ENCODE data around the gene ERC1.

Gene ERC1

GRCh38 chr12:1429980-1430379 is 439.0 kb downstream of the ERC1 start:
- no peaks in the 10 kb centered on the region for H3K36me3 ChIP-seq (ENCODE audit: control insufficient read depth in 2 of 2, insufficient read depth in 2 of 2, low read length in 2 of 2)
- H3K27ac ChIP-seq (ENCODE audit: low read depth in 2 of 2, low read length in 2 of 2), result no peak overlapping the region
- H3K4me3 ChIP-seq (ENCODE audit: low read length in 2 of 2), result no peak overlapping the region
- H3K9ac ChIP-seq (ENCODE audit: low read depth in 1 of 2, low read length in 2 of 2), result no peak overlapping the region
- no peaks in the 10 kb centered on the region for H3K27me3 ChIP-seq (ENCODE audit: control insufficient read depth in 2 of 2, insufficient read depth in 2 of 2, low read length in 2 of 2)
- H3K4me1 ChIP-seq (ENCODE audit: control insufficient read depth in 2 of 2, insufficient read depth in 2 of 2, low read length in 2 of 2), result peaks cover 4 to 5% of the 10 kb centered on the region in 2 donors
- no peaks in the 10 kb centered on the region for H3K9me3 ChIP-seq (ENCODE audit: control insufficient read depth in 2 of 2, low read length in 2 of 2)

GRCh38 chr12:1434296-1434955 is 443.4 kb downstream of the ERC1 start:
- H3K9ac ChIP-seq (ENCODE audit: low read depth in 1 of 2, low read length in 2 of 2), result peak overlapping the region in 1 of 2 donors; percentile 28
- H3K36me3 ChIP-seq (ENCODE audit: control insufficient read depth in 2 of 2, insufficient read depth in 2 of 2, low read length in 2 of 2), result no peaks in the 10 kb centered on the region
- H3K4me3 ChIP-seq (ENCODE audit: low read length in 2 of 2), result peak overlapping the region in 1 of 2 donors; percentile 45
- peak overlapping the region; percentile 49 to 76 for H3K27ac ChIP-seq (ENCODE audit: low read depth in 2 of 2, low read length in 2 of 2)
- no peaks in the 10 kb centered on the region for H3K27me3 ChIP-seq (ENCODE audit: control insufficient read depth in 2 of 2, insufficient read depth in 2 of 2, low read length in 2 of 2)
- peaks cover 8 to 11% of the 10 kb centered on the region in 2 donors for H3K4me1 ChIP-seq (ENCODE audit: control insufficient read depth in 2 of 2, insufficient read depth in 2 of 2, low read length in 2 of 2)
- H3K9me3 ChIP-seq (ENCODE audit: control insufficient read depth in 2 of 2, low read length in 2 of 2), result no peaks in the 10 kb centered on the region

- Histone ChIP-seq H3K27me3 (ENCODE audit: control insufficient read depth in 2 of 2, insufficient read depth in 2 of 2, low read length in 2 of 2) (no peaks in the 10 kb centered on the region), H3K4me3 (ENCODE audit: low read length in 2 of 2) (peak overlapping the region in 1 of 2 donors; percentile 45), H3K27ac (ENCODE audit: low read depth in 2 of 2, low read length in 2 of 2) (peak overlapping the region; percentile 49 to 76), H3K9me3 (ENCODE audit: control insufficient read depth in 2 of 2, low read length in 2 of 2) (no peaks in the 10 kb centered on the region), H3K4me1 (ENCODE audit: control insufficient read depth in 2 of 2, insufficient read depth in 2 of 2, low read length in 2 of 2) (peaks cover 8 to 11% of the 10 kb centered on the region in 2 donors), H3K36me3 (ENCODE audit: control insufficient read depth in 2 of 2, insufficient read depth in 2 of 2, low read length in 2 of 2) (no peaks in the 10 kb centered on the region), H3K9ac (ENCODE audit: low read depth in 1 of 2, low read length in 2 of 2) (peak overlapping the region in 1 of 2 donors; percentile 28)
These were observed 444.0 kb downstream of the ERC1 start for GRCh38 chr12:1435044-1435443.

- Histone ChIP-seq H3K4me3 (ENCODE audit: low read length in 2 of 2) (peak overlapping the region; percentile 4 to 45), H3K27ac (ENCODE audit: low read depth in 2 of 2, low read length in 2 of 2) (peak overlapping the region; percentile 49 to 76), H3K27me3 (ENCODE audit: control insufficient read depth in 2 of 2, insufficient read depth in 2 of 2, low read length in 2 of 2) (no peaks in the 10 kb centered on the region), H3K36me3 (ENCODE audit: control insufficient read depth in 2 of 2, insufficient read depth in 2 of 2, low read length in 2 of 2) (no peaks in the 10 kb centered on the region), H3K9ac (ENCODE audit: low read depth in 1 of 2, low read length in 2 of 2) (peak overlapping the region in 1 of 2 donors; percentile 28), H3K9me3 (ENCODE audit: control insufficient read depth in 2 of 2, low read length in 2 of 2) (no peaks in the 10 kb centered on the region), H3K4me1 (ENCODE audit: control insufficient read depth in 2 of 2, insufficient read depth in 2 of 2, low read length in 2 of 2) (peaks cover 8 to 11% of the 10 kb centered on the region in 2 donors)
These were observed 444.4 kb downstream of the ERC1 start for GRCh38 chr12:1435456-1435855.

- no peak overlapping the region for H3K9ac ChIP-seq (ENCODE audit: low read depth in 1 of 2, low read length in 2 of 2)
- H3K36me3 ChIP-seq (ENCODE audit: control insufficient read depth in 2 of 2, insufficient read depth in 2 of 2, low read length in 2 of 2), result no peaks in the 10 kb centered on the region
- no peaks in the 10 kb centered on the region for H3K27me3 ChIP-seq (ENCODE audit: control insufficient read depth in 2 of 2, insufficient read depth in 2 of 2, low read length in 2 of 2)
- peak overlapping the region in 1 of 2 donors; percentile 4 for H3K4me3 ChIP-seq (ENCODE audit: low read length in 2 of 2)
- peaks cover 8 to 11% of the 10 kb centered on the region in 2 donors for H3K4me1 ChIP-seq (ENCODE audit: control insufficient read depth in 2 of 2, insufficient read depth in 2 of 2, low read length in 2 of 2)
- no peaks in the 10 kb centered on the region for H3K9me3 ChIP-seq (ENCODE audit: control insufficient read depth in 2 of 2, low read length in 2 of 2)
- peak overlapping the region; percentile 49 to 76 for H3K27ac ChIP-seq (ENCODE audit: low read depth in 2 of 2, low read length in 2 of 2)
These were observed 445.0 kb downstream of the ERC1 start for GRCh38 chr12:1436015-1436414.

GRCh38 chr12:1436981-1437380 is 446.0 kb downstream of the ERC1 start:
- H3K9me3 ChIP-seq (ENCODE audit: control insufficient read depth in 2 of 2, low read length in 2 of 2), result no peaks in the 10 kb centered on the region

GRCh38 chr12:1439201-1439600 is 448.2 kb downstream of the ERC1 start:
- H3K4me1 ChIP-seq (ENCODE audit: control insufficient read depth in 2 of 2, insufficient read depth in 2 of 2, low read length in 2 of 2), result peaks cover 8 to 11% of the 10 kb centered on the region in 2 donors
- no peaks in the 10 kb centered on the region for H3K27me3 ChIP-seq (ENCODE audit: control insufficient read depth in 2 of 2, insufficient read depth in 2 of 2, low read length in 2 of 2)
- no peaks in the 10 kb centered on the region for H3K36me3 ChIP-seq (ENCODE audit: control insufficient read depth in 2 of 2, insufficient read depth in 2 of 2, low read length in 2 of 2)
- H3K9me3 ChIP-seq (ENCODE audit: control insufficient read depth in 2 of 2, low read length in 2 of 2), result no peaks in the 10 kb centered on the region
- no peak overlapping the region for H3K27ac ChIP-seq (ENCODE audit: low read depth in 2 of 2, low read length in 2 of 2)
- no peak overlapping the region for H3K9ac ChIP-seq (ENCODE audit: low read depth in 1 of 2, low read length in 2 of 2)
- no peak overlapping the region for H3K4me3 ChIP-seq (ENCODE audit: low read length in 2 of 2)

More at GRCh38 chr12:1436981-1437380, 446.0 kb downstream of the ERC1 start:
- H3K4me1 ChIP-seq (ENCODE audit: control insufficient read depth in 2 of 2, insufficient read depth in 2 of 2, low read length in 2 of 2), result peaks cover 8 to 11% of the 10 kb centered on the region in 2 donors
- no peak overlapping the region for H3K4me3 ChIP-seq (ENCODE audit: low read length in 2 of 2)
- no peaks in the 10 kb centered on the region for H3K27me3 ChIP-seq (ENCODE audit: control insufficient read depth in 2 of 2, insufficient read depth in 2 of 2, low read length in 2 of 2)
- no peaks in the 10 kb centered on the region for H3K36me3 ChIP-seq (ENCODE audit: control insufficient read depth in 2 of 2, insufficient read depth in 2 of 2, low read length in 2 of 2)
- H3K27ac ChIP-seq (ENCODE audit: low read depth in 2 of 2, low read length in 2 of 2), result no peak overlapping the region
- no peak overlapping the region for H3K9ac ChIP-seq (ENCODE audit: low read depth in 1 of 2, low read length in 2 of 2)

GRCh38 chr12:1439687-1440086 is 448.7 kb downstream of the ERC1 start:
- no peak overlapping the region for H3K4me3 ChIP-seq (ENCODE audit: low read length in 2 of 2)

GRCh38 chr12:1443421-1444141 is 452.6 kb downstream of the ERC1 start:
- Histone ChIP-seq H3K9ac (ENCODE audit: low read depth in 1 of 2, low read length in 2 of 2) (no peak overlapping the region), H3K27me3 (ENCODE audit: control insufficient read depth in 2 of 2, insufficient read depth in 2 of 2, low read length in 2 of 2) (no peaks in the 10 kb centered on the region), H3K4me3 (ENCODE audit: low read length in 2 of 2) (no peak overlapping the region), H3K27ac (ENCODE audit: low read depth in 2 of 2, low read length in 2 of 2) (no peak overlapping the region), H3K36me3 (ENCODE audit: control insufficient read depth in 2 of 2, insufficient read depth in 2 of 2, low read length in 2 of 2) (no peaks in the 10 kb centered on the region), H3K4me1 (ENCODE audit: control insufficient read depth in 2 of 2, insufficient read depth in 2 of 2, low read length in 2 of 2) (no peaks in the 10 kb centered on the region), H3K9me3 (ENCODE audit: control insufficient read depth in 2 of 2, low read length in 2 of 2) (no peaks in the 10 kb centered on the region)

More at GRCh38 chr12:1439687-1440086, 448.7 kb downstream of the ERC1 start:
- no peak overlapping the region for H3K9ac ChIP-seq (ENCODE audit: low read depth in 1 of 2, low read length in 2 of 2)
- H3K27ac ChIP-seq (ENCODE audit: low read depth in 2 of 2, low read length in 2 of 2), result no peak overlapping the region
- no peaks in the 10 kb centered on the region for H3K9me3 ChIP-seq (ENCODE audit: control insufficient read depth in 2 of 2, low read length in 2 of 2)
- peaks cover 5 to 7% of the 10 kb centered on the region in 2 donors for H3K4me1 ChIP-seq (ENCODE audit: control insufficient read depth in 2 of 2, insufficient read depth in 2 of 2, low read length in 2 of 2)
- H3K36me3 ChIP-seq (ENCODE audit: control insufficient read depth in 2 of 2, insufficient read depth in 2 of 2, low read length in 2 of 2), result no peaks in the 10 kb centered on the region
- no peaks in the 10 kb centered on the region for H3K27me3 ChIP-seq (ENCODE audit: control insufficient read depth in 2 of 2, insufficient read depth in 2 of 2, low read length in 2 of 2)

GRCh38 chr12:1444142-1444516 is 453.1 kb downstream of the ERC1 start:
- Histone ChIP-seq H3K4me3 (ENCODE audit: low read length in 2 of 2) (no peak overlapping the region), H3K27me3 (ENCODE audit: control insufficient read depth in 2 of 2, insufficient read depth in 2 of 2, low read length in 2 of 2) (no peaks in the 10 kb centered on the region)

More at GRCh38 chr12:1444142-1444516, 453.1 kb downstream of the ERC1 start:
- H3K36me3 ChIP-seq (ENCODE audit: control insufficient read depth in 2 of 2, insufficient read depth in 2 of 2, low read length in 2 of 2), result no peaks in the 10 kb centered on the region
- no peaks in the 10 kb centered on the region for H3K4me1 ChIP-seq (ENCODE audit: control insufficient read depth in 2 of 2, insufficient read depth in 2 of 2, low read length in 2 of 2)
- H3K9me3 ChIP-seq (ENCODE audit: control insufficient read depth in 2 of 2, low read length in 2 of 2), result no peaks in the 10 kb centered on the region
- H3K9ac ChIP-seq (ENCODE audit: low read depth in 1 of 2, low read length in 2 of 2), result no peak overlapping the region
- H3K27ac ChIP-seq (ENCODE audit: low read depth in 2 of 2, low read length in 2 of 2), result no peak overlapping the region
